CD4-positive, alpha-beta T cell treated with Interleukin-6 for 4 hours (primary cell): ENCODE results near the gene GAGE12G.
"Not testable (repeated sequence)": the region's sequence is repeated elsewhere in the genome, so short reads cannot be mapped to it uniquely, and the experiment has no call there.

Source experiments
- DNase-seq: peaks from one replicate; pipeline ENCODE4 v3.0.0-alpha.2; 2020; ENCODE audit warnings: mixed read lengths

GAGE12G gene

GRCh38 chrX:49570100-49570499 is at the start of gene GAGE12G:
TSS of gene GAGE12G (plus strand) at chrX:49570400. CDS start at chrX:49571555, 1,155 bp downstream.
- DNase-seq: not testable (repeated sequence)

- not testable (repeated sequence) for DNase-seq
These were observed 38.3 kb upstream of the GAGE12G start, which contains the start of gene GAGE12C for GRCh38 chrX:49531877-49532276. TSS of gene GAGE12C (plus strand) at chrX:49532177. CDS start at chrX:49533332, 1,155 bp downstream.

GRCh38 chrX:49541433-49541832 is 28.8 kb upstream of the GAGE12G start, which contains the start of gene GAGE12D:
TSS of gene GAGE12D (plus strand) at chrX:49541733. CDS start at chrX:49542888, 1,155 bp downstream.
- DNase-seq: not testable (repeated sequence)

- DNase-seq: not testable (repeated sequence)
These were observed 19.2 kb upstream of the GAGE12G start, which contains the start of gene GAGE12E for GRCh38 chrX:49550989-49551388. TSS of gene GAGE12E (plus strand) at chrX:49551289. CDS start at chrX:49552444, 1,155 bp downstream.

GRCh38 chrX:49560542-49560941 is 9.7 kb upstream of the GAGE12G start, which contains the start of gene GAGE12F:
TSS of gene GAGE12F (plus strand) at chrX:49560842. CDS start at chrX:49561997, 1,155 bp downstream.
- not testable (repeated sequence) for DNase-seq

- not testable (repeated sequence) for DNase-seq
These were observed 1.5 kb upstream of the GAGE12G start for GRCh38 chrX:49568728-49569127.

- not testable (repeated sequence) for DNase-seq
These were observed 1.0 kb upstream of the GAGE12G start for GRCh38 chrX:49569152-49569551.

GRCh38 chrX:49579649-49580048 is 9.4 kb downstream of the GAGE12G start, which contains the start of gene GAGE12H:
TSS of gene GAGE12H (plus strand) at chrX:49579949. CDS start at chrX:49581104, 1,155 bp downstream.
- DNase-seq: not testable (repeated sequence)

GRCh38 chrX:49589196-49589595 is 19.0 kb downstream of the GAGE12G start, which contains the start of gene GAGE2A:
TSS of gene GAGE2A (plus strand) at chrX:49589496. CDS start at chrX:49590651, 1,155 bp downstream.
- DNase-seq: not testable (repeated sequence)

GRCh38 chrX:49589769-49590478 is 19.7 kb downstream of the GAGE12G start:
- DNase-seq: peak; percentile 5

GRCh38 chrX:49590488-49590887 is 20.3 kb downstream of the GAGE12G start:
- DNase-seq: not testable (repeated sequence)

GRCh38 chrX:49598720-49599119 is 28.5 kb downstream of the GAGE12G start, which contains the start of gene GAGE1:
TSS of gene GAGE1 (plus strand) at chrX:49599020. CDS start at chrX:49600175, 1,155 bp downstream.
- not testable (repeated sequence) for DNase-seq

- no peak for DNase-seq
These were observed 40.6 kb downstream of the GAGE12G start for GRCh38 chrX:49610718-49611310.

- no peak for DNase-seq
These were observed 48.4 kb downstream of the GAGE12G start for GRCh38 chrX:49618574-49618973.
